KBM-7 (cell line): ENCODE results near the gene KMO.

ENCODE experiments used
- DNase-seq: peaks from one replicate; pipeline ENCODE4 v3.0.0-alpha.2; 2015
- in situ Hi-C: fragments of 300-500 bp; cut with MboI; formaldehyde crosslinking; loops from 2 replicates; pipeline ENCODE4 v1.14.3; 2020; ENCODE audit warnings: low sequenced_read_pairs, low pct_unique_long_range_greater_than_20kb, mixed read lengths

KMO gene

GRCh38 chr1:241640149-241640866, 108.1 kb downstream of the KMO start, which contains the start of the genes CHML and OPN3:
Gene CHML (minus strand): TSS chr1:241640369. CDS start chr1:241635766, 4,603 bp downstream.
Gene OPN3 (minus strand): TSS chr1:241640369. CDS start chr1:241640254, 115 bp downstream.
- in situ Hi-C loops, result no loop called here
- DNase-seq, result peak; percentile 69

GRCh38 chr1:241640867-241641622, 108.9 kb downstream of the KMO start:
- DNase-seq, result no peak
- in situ Hi-C loops, result no loop called here

- in situ Hi-C loops, result no loop called here
- DNase-seq, result no peak
Measured at GRCh38 chr1:241641773-241642592, 109.8 kb downstream of the KMO start.

- DNase-seq, result no peak
Measured at GRCh38 chr1:241642593-241642944, 110.4 kb downstream of the KMO start.

GRCh38 chr1:241644259-241644658, 112.1 kb downstream of the KMO start:
- no peak for DNase-seq
- in situ Hi-C loops, result no loop called here

More at GRCh38 chr1:241642593-241642944, 110.4 kb downstream of the KMO start:
- in situ Hi-C loops, result no loop called here

GRCh38 chr1:241645199-241645598, 113.0 kb downstream of the KMO start:
- in situ Hi-C loops, result no loop called here
- DNase-seq, result no peak
